AG09309 (cell line): ENCODE measurements around the gene HAUS5.
"Not testable (repeated sequence)": the region's sequence is repeated elsewhere in the genome, so short reads cannot be mapped to it uniquely, and the experiment has no call there.

ENCODE experiments used
- DNase-seq: peaks from one replicate; pipeline ENCODE4 v3.0.0-alpha.2; 2010; ENCODE audit warnings: low read depth
- H3K4me3 ChIP-seq: 2 replicates; pipeline ENCODE4 v1.5.1; 2011; ENCODE audit warnings: mild to moderate bottlenecking, low read depth, low read length, moderate library complexity; ENCODE audit not compliant: control insufficient read depth
- CTCF ChIP-seq: IDR thresholded peaks from 2 replicates; pipeline ENCODE4 v1.5.1; 2011; ENCODE audit warnings: mild to moderate bottlenecking, low read depth, low read length, inconsistent platforms; ENCODE audit not compliant: insufficient read depth, control insufficient read depth; ENCODE audit errors: missing control alignments

The HAUS5 gene

DNA sequence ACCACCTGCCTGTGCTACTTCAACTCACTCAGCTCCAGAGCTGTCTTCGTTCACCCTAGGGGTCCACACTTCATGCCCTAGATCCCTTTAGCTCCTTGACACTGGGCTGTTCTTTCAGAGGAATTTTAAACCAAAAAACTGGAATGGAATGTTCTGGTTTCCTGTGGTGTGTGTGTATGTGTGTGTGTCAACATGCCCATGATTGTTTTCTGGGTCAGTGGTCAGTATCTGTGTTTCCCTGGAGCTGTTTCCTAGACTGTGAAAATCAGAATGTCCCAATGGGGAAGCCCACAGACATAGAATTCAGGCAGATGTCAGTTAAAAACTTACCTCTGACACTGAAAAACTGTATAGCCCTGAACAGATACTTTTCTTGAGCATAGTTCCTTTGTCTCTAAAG is 25.2 kb upstream of the HAUS5 start:
- no peak overlapping the region for H3K4me3 ChIP-seq
- no peak for DNase-seq
- no peak for TF ChIP-seq CTCF

- DNase-seq: no peak
- no peak for TF ChIP-seq CTCF
These were observed 21.7 kb upstream of the HAUS5 start for GRCh38 chr19:35590875-35591274.

DNA sequence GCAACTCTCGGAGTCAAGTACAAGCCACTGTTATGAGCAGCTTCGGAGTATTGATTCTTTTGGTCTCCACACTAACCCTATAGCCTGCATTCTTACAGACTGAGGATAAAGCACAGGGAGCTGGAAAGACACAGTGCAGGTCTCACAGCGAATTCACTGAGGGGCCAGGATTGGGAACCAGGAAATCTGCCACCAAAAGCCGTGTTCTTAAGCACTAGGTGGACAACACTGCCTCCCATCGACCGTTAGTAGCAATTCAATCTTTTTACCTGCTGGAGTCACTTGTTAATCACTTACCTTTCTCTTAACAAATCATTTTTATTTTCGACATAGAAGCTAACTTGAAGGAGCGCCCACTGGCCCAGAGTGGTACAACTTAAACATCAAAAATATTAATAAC is 20.3 kb upstream of the HAUS5 start:
- DNase-seq: no peak
- H3K4me3 ChIP-seq: no peak overlapping the region
- peak; percentile 54 for TF ChIP-seq CTCF

More at GRCh38 chr19:35590875-35591274, 21.7 kb upstream of the HAUS5 start:
- no peak overlapping the region for H3K4me3 ChIP-seq

DNA sequence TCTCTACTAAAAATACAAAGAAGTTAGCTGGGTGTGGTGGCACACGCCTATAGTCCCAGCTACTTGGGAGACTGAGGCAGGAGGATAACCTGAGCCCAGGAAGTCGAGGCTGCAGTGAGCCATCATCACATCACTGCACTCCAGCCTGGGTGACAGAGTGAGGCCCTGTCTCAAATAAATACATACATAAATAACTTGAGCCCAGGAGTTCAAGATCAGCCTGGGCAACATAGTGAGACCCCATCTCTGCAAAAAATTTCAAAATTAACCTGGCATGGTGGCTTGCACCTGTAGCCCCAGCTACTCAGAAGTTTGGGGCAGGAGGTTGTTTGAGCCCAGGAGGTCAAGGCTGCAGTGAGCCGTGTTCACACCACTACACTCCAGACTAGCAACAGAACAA is 17.5 kb upstream of the HAUS5 start:
- not testable (repeated sequence) for H3K4me3 ChIP-seq, DNase-seq

- TF ChIP-seq CTCF: no peak
- H3K4me3 ChIP-seq: no peak overlapping the region
- no peak for DNase-seq
These were observed 16.6 kb upstream of the HAUS5 start for GRCh38 chr19:35595928-35596327.

GRCh38 chr19:35596366-35596999 is 16.1 kb upstream of the HAUS5 start:
- no peak overlapping the region for H3K4me3 ChIP-seq
- no peak for TF ChIP-seq CTCF
- no peak for DNase-seq

- no peak for TF ChIP-seq CTCF
- no peak overlapping the region for H3K4me3 ChIP-seq
- no peak for DNase-seq
These were observed 10.6 kb upstream of the HAUS5 start for GRCh38 chr19:35601971-35602370.

GRCh38 chr19:35604436-35604835 is 8.1 kb upstream of the HAUS5 start:
- not testable (repeated sequence) for DNase-seq, H3K4me3 ChIP-seq

DNA sequence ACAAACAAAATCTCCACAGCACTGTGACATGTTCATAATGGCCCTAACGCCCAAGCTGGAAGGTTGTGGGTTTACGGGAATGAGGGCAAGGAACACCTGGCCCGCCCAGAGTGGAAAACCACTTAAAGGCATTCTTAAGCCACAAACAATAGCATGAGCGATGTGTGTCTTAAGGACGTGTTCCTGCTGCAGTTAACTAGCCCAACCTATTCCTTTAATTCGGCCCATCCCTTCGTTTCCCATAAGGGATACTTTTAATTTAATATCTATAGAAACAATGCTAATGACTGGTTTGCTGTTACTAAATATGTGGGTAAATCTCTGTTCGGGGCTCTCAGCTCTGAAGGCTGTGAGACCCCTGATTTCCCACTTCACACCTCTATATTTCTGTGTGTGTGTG is 5.4 kb upstream of the HAUS5 start:
- not testable (repeated sequence) for DNase-seq, H3K4me3 ChIP-seq
